HAP-1 (cell line): ENCODE data around the gene IMPG1.

Experiments used
- DNase-seq, 2 experiments: peaks; one replicate each; pipeline ENCODE4 v3.0.0-alpha.2; 2016 to 2020; ENCODE audit warnings: low spot score in 2 of 2
- H3K27me3 ChIP-seq: fragments of 250-450 bp; sonication (Bioruptor Pico); 2 replicates; pipeline ENCODE4 v1.5.1; 2020; ENCODE audit warnings: low read depth, mild to moderate bottlenecking, moderate library complexity
- H3K36me3 ChIP-seq: fragments of 250-450 bp; sonication (Bioruptor Pico); replicated peaks from 2 replicates; pipeline ENCODE4 v1.5.1; 2020; ENCODE audit warnings: mild to moderate bottlenecking
- H3K4me1 ChIP-seq: fragments of 250-450 bp; sonication (Bioruptor Pico); 2 replicates; pipeline ENCODE4 v1.5.1; 2020; ENCODE audit warnings: mild to moderate bottlenecking
- H3K4me3 ChIP-seq: fragments of 250-450 bp; sonication (Bioruptor Pico); 2 replicates; pipeline ENCODE4 v1.5.1; 2020; ENCODE audit warnings: mild to moderate bottlenecking, moderate library complexity
- H3K9me3 ChIP-seq: fragments of 250-450 bp; sonication (Bioruptor Pico); 2 replicates; pipeline ENCODE4 v1.5.1; 2020; ENCODE audit warnings: mild to moderate bottlenecking, moderate library complexity
- in situ Hi-C: fragments of 300-500 bp; cut with MboI; formaldehyde crosslinking; loops from 3 replicates; pipeline ENCODE4 v1.14.3; 2020; ENCODE audit warnings: low sequenced_read_pairs, inconsistent platforms, mixed read lengths

The IMPG1 gene, protein sequence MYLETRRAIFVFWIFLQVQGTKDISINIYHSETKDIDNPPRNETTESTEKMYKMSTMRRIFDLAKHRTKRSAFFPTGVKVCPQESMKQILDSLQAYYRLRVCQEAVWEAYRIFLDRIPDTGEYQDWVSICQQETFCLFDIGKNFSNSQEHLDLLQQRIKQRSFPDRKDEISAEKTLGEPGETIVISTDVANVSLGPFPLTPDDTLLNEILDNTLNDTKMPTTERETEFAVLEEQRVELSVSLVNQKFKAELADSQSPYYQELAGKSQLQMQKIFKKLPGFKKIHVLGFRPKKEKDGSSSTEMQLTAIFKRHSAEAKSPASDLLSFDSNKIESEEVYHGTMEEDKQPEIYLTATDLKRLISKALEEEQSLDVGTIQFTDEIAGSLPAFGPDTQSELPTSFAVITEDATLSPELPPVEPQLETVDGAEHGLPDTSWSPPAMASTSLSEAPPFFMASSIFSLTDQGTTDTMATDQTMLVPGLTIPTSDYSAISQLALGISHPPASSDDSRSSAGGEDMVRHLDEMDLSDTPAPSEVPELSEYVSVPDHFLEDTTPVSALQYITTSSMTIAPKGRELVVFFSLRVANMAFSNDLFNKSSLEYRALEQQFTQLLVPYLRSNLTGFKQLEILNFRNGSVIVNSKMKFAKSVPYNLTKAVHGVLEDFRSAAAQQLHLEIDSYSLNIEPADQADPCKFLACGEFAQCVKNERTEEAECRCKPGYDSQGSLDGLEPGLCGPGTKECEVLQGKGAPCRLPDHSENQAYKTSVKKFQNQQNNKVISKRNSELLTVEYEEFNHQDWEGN

GRCh38 chr6:76072562-76072961 lies at the start of gene IMPG1:
TSS of gene IMPG1 (minus strand) at chr6:76072662. CDS start at chr6:76072488, 174 bp downstream.
- Histone ChIP-seq H3K36me3 (no peaks in the 10 kb centered on the region), H3K9me3 (no peaks in the 10 kb centered on the region), H3K4me3 (no peak within 1 kb of the TSS), H3K4me1 (no peaks in the 10 kb centered on the region), H3K27me3 (no peaks in the 10 kb centered on the region)
- in situ Hi-C loops = no loop called here
- no peak for DNase-seq

GRCh38 chr6:76120302-76120701 lies 47.8 kb upstream of the IMPG1 start:
- in situ Hi-C loops = no loop called here

GRCh38 chr6:76073281-76073680 lies 819 bp upstream of the IMPG1 start:
- H3K4me3 ChIP-seq = no peak overlapping the region
- no peaks in the 10 kb centered on the region for H3K27me3 ChIP-seq
- no peak for DNase-seq
- in situ Hi-C loops = no loop called here
- no peaks in the 10 kb centered on the region for H3K9me3 ChIP-seq
- H3K4me1 ChIP-seq = no peaks in the 10 kb centered on the region
- H3K36me3 ChIP-seq = no peaks in the 10 kb centered on the region

More at GRCh38 chr6:76120302-76120701, 47.8 kb upstream of the IMPG1 start:
- Histone ChIP-seq H3K4me1 (peaks cover 5% of the 10 kb centered on the region), H3K36me3 (no peaks in the 10 kb centered on the region), H3K9me3 (no peaks in the 10 kb centered on the region), H3K27me3 (no peaks in the 10 kb centered on the region), H3K4me3 (no peak overlapping the region)
- peak; percentile 10 to 60 for DNase-seq

DNA sequence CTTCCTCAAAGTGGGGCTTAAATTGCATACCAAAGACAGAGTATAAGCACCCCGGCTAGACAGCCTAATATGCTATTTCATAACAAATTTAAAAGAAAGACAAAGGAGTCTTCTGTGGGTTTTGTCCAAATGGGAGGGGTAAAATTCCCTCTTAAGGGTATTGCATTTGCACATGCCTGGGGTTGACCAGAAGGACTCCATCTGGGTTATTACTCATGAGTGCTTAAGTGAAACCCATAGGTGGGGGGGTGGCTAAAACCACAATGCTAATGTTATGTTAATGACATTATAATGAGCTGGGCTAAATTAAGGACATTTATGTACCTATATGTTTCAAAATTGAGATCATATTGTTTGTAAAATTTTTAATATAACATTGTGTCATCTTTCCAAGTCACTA lies 15.0 kb downstream of the IMPG1 start:
- Histone ChIP-seq H3K4me3 (no peak overlapping the region), H3K9me3 (no peaks in the 10 kb centered on the region), H3K4me1 (no peaks in the 10 kb centered on the region), H3K27me3 (peaks cover 12% of the 10 kb centered on the region; the same call in 1 of the 2 replicates), H3K36me3 (no peaks in the 10 kb centered on the region)
- DNase-seq = no peak
- in situ Hi-C loops = no loop called here

DNA sequence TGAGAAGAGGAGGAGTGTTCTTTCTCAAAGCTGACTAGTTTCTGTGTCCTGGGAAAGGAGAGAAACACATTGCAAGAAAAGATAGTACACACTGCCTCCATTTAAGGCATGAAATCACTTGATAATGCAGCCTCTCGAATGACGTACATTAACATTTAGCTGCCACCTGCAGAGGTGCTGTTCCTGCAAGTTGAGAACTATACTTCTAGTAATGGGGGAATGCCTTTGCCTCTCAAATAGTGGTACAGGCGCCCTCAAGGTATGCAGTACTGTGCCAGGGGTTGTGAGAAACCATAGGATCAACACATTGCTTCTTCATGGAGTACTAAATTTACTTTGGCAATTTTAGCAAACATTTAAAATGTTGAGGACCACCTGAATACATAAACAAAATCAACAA lies 20.1 kb downstream of the IMPG1 start:
- DNase-seq = no peak
- Histone ChIP-seq H3K36me3 (no peaks in the 10 kb centered on the region), H3K9me3 (no peaks in the 10 kb centered on the region), H3K4me1 (no peaks in the 10 kb centered on the region), H3K27me3 (no peaks in the 10 kb centered on the region), H3K4me3 (no peak overlapping the region)
- in situ Hi-C loops = no loop called here

GRCh38 chr6:76043690-76044089 lies 28.8 kb downstream of the IMPG1 start:
- DNase-seq = no peak

DNA sequence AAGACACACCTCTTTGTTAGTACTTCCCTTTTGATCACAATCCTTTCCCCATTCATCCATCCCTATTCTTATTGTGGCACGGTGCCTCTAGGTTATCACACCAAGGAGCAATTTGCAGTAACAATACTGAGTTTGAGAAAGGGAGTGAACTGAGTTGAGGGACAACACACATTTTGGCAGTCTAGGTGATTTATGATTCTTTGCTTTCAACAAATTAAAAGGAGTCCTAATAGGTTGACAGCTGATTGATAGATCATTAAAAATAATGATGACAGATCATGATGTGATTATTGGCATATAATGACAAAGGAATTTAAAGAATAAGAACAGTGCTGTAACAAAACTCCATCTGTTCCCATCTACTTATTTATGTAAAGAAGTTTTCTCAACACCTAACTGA lies 36.7 kb downstream of the IMPG1 start:
- Histone ChIP-seq H3K36me3 (no peaks in the 10 kb centered on the region), H3K4me3 (no peak overlapping the region), H3K4me1 (no peaks in the 10 kb centered on the region), H3K9me3 (no peaks in the 10 kb centered on the region), H3K27me3 (no peaks in the 10 kb centered on the region)
- DNase-seq = peak in 1 of 2 experiments; percentile 10
- in situ Hi-C loops = no loop called here

More at GRCh38 chr6:76043690-76044089, 28.8 kb downstream of the IMPG1 start:
- Histone ChIP-seq H3K36me3 (no peaks in the 10 kb centered on the region), H3K9me3 (no peaks in the 10 kb centered on the region), H3K4me3 (no peak overlapping the region), H3K27me3 (no peaks in the 10 kb centered on the region; the same call in 1 of the 2 replicates), H3K4me1 (no peaks in the 10 kb centered on the region)
- in situ Hi-C loops = no loop called here

DNA sequence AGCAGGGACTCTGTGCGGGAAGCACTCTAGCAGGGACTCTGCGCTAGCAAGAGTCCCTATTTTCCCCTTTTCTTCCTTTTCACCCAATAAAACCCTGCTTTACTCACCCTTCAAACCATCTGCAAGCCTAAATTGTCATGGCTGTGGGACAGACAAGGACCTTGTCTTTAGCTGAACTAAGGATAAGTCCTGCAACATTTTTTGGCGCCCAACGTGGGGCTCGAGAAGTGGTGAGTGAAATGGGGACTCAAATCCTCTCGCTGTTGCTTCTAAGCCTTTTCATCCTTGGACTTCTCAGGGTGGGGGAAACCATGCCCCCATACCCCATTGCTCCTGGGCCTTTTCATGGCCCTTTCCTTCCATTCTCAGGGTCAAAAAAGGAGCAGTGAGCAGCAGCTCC lies 46.4 kb downstream of the IMPG1 start:
- peak in 1 of 2 experiments; percentile 9 for DNase-seq
- in situ Hi-C loops = no loop called here
- no peak overlapping the region for H3K4me3 ChIP-seq

DNA sequence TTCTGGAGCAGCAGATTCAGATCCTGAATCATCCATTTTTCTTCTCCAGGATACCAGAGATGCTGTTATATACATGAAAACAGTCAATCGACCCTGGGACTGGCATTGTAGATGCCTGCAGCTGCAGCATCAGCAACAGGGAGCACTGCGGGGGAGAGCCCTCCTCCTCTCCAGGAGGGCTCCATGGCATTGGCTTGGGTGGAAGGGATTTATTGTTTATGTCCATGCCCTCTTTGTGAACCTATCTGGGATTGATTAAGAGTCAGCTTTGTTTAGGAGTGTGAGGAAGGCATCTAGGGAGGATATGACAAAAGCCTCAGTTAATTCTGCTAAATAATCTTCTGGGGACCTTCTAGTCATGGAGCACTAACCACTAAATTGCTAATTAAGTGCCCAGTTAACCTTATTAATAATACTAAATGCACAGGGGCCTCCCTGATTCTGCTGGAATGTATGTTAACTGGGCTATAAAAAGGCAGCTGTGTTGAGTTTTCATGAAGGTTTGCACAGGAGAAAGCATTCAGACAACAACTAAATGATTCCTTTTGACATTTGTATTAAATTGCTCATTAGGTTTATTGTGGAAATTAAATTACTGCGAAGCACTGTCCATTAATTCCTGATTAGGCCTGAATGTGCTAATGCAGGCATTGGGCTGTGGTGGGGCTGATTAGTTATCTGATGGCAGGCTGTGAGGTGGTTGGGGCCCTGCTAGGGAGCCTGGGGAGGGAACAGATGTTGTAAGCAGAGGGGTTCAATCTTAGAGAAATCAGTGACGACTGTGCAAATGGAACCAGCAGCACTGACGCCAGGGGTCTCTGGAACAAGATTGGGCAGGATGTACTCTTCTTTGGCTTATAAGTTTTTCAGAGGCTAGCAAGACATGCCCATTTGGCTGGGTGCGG lies 57.6 kb downstream of the IMPG1 start:
- no peak for DNase-seq
- H3K4me1 ChIP-seq = no peaks in the 10 kb centered on the region
- H3K4me3 ChIP-seq = no peak overlapping the region
- no peaks in the 10 kb centered on the region for H3K9me3 ChIP-seq
- in situ Hi-C loops = no loop called here
- H3K27me3 ChIP-seq = 0 out of 2 replicates have a peak, but pooled peaks cover 2% of the 10 kb centered on the region
- H3K36me3 ChIP-seq = no peaks in the 10 kb centered on the region

More for the DNA sequence above, 46.4 kb downstream of the IMPG1 start:
- Histone ChIP-seq H3K4me1 (no peaks in the 10 kb centered on the region), H3K27me3 (no peaks in the 10 kb centered on the region), H3K9me3 (no peaks in the 10 kb centered on the region; the same call in none of the 2 replicates), H3K36me3 (no peaks in the 10 kb centered on the region)

- Histone ChIP-seq H3K36me3 (no peaks in the 10 kb centered on the region), H3K9me3 (no peaks in the 10 kb centered on the region), H3K27me3 (no peaks in the 10 kb centered on the region), H3K4me3 (no peak overlapping the region), H3K4me1 (peaks cover 11% of the 10 kb centered on the region)
- no peak for DNase-seq
- in situ Hi-C loops = no loop called here
Measured at GRCh38 chr6:76004202-76004601, 68.3 kb downstream of the IMPG1 start.

GRCh38 chr6:76003686-76004085 lies 68.8 kb downstream of the IMPG1 start:
- H3K27me3 ChIP-seq = no peaks in the 10 kb centered on the region
- in situ Hi-C loops = no loop called here
- no peak overlapping the region for H3K4me3 ChIP-seq
- peak; percentile 73 to 90 for DNase-seq
- no peaks in the 10 kb centered on the region for H3K36me3 ChIP-seq
- H3K9me3 ChIP-seq = no peaks in the 10 kb centered on the region
- peaks cover 11% of the 10 kb centered on the region for H3K4me1 ChIP-seq

DNA sequence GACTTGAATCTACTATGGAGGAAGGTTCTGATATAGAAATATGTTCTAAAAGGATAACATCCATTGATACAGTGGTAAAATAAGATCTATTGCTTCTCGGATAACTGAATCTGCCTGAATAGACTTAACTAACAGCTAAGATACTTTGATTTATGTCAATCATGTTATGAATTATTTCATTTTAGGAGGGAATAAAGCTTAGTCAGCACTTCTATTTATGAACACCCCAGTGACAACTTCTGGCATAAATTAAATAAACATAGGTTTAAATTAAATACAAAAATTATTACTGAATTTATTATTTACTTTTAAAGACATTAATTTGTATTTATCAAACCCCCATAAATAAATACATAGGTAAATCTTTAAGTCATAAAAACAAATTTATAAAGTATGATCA lies 69.3 kb downstream of the IMPG1 start:
- Histone ChIP-seq H3K4me3 (no peak overlapping the region), H3K27me3 (no peaks in the 10 kb centered on the region), H3K4me1 (peaks cover 11% of the 10 kb centered on the region), H3K9me3 (no peaks in the 10 kb centered on the region), H3K36me3 (no peaks in the 10 kb centered on the region)
- in situ Hi-C loops = no loop called here
- no peak for DNase-seq

DNA sequence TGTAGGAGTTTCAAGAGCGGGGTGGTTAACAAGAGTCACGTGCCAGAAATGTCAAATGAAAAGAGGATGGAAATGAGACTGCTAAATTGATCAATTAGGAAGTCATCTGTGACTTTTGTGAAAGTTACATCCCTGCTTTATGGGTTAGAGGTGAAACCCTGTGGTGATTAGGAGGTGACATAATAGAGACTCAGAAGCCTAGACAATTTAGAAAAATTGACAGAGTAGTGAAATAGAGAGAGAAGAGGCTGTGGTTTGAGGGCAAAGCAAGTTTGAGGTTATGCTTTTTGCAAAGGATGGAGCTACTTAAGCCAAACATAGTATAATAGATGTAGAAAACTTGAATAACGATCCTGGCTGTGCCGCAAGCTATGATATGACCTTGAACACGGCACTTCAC lies 71.8 kb downstream of the IMPG1 start:
- H3K9me3 ChIP-seq = no peaks in the 10 kb centered on the region
- no peak for DNase-seq
- peaks cover 11% of the 10 kb centered on the region for H3K4me1 ChIP-seq
- no peaks in the 10 kb centered on the region for H3K36me3 ChIP-seq
- no peak overlapping the region for H3K4me3 ChIP-seq
- in situ Hi-C loops = no loop called here
- no peaks in the 10 kb centered on the region for H3K27me3 ChIP-seq
